BJ (cell line): Measurements from ENCODE around the gene AFF1. TPM values are rescaled to one million over a fixed set of nuclear protein-coding genes. Genes with fewer than 3 reads are reported as not detected.

ENCODE experiments used
- CTCF ChIA-PET: fragments of 350-600 bp; formaldehyde crosslinking; extraction: SDS; loops from one replicate; lab custom pipeline; 2021; ENCODE audit warnings: antibody characterized with exemption, inconsistent platforms; lab: Yijun Ruan, JAX
- POLR2A ChIA-PET: fragments of 300-600 bp; sonication (Branson Sonifier 250); formaldehyde crosslinking; extraction: SDS; loops from one replicate; lab custom pipeline; 2021; ENCODE audit warnings: antibody characterized with exemption; lab: Charles Lee
- DNase-seq: peaks from one replicate; pipeline ENCODE4 v3.0.0-alpha.2; 2011; ENCODE audit warnings: low read depth
- H3K27me3 ChIP-seq: 2 replicates; pipeline ENCODE4 v1.6.0; 2011; ENCODE audit warnings: low read length; ENCODE audit not compliant: control insufficient read depth, insufficient read depth
- H3K36me3 ChIP-seq: 2 replicates; pipeline ENCODE4 v1.5.1; 2011; ENCODE audit warnings: low read length; ENCODE audit not compliant: control insufficient read depth, insufficient read depth
- H3K4me3 ChIP-seq: 2 replicates; pipeline ENCODE4 v1.5.1; 2011; ENCODE audit warnings: low read depth, mild to moderate bottlenecking, control low read depth, low read length
- CTCF ChIP-seq: IDR thresholded peaks from 2 replicates; pipeline ENCODE4 v1.5.1; 2011; ENCODE audit warnings: low read depth, mild to moderate bottlenecking, control low read depth, inconsistent platforms, low read length, moderate library complexity; ENCODE audit not compliant: insufficient read depth
- polyA plus RNA-seq: library from polyadenylated mRNA; depleted of rRNA; stranded (reverse); fragments of >200 nt; gene quantifications from 2 replicates; pipeline ENCODE4 v1.2.3, GENCODE V29; 2011

Gene AFF1
- polyA plus RNA-seq, 1 experiment, result 11.0 TPM

GRCh38 chr4:87045234-87045558 lies 110.4 kb downstream of the AFF1 start:
- Histone ChIP-seq H3K4me3 (no peak overlapping the region), H3K27me3 (no peaks in the 10 kb centered on the region), H3K36me3 (peaks cover 6% of the 10 kb centered on the region)
- no peak for TF ChIP-seq CTCF
- CTCF ChIA-PET, result no interaction called here
- POLR2A ChIA-PET, result no interaction called here
- no peak for DNase-seq

DNA sequence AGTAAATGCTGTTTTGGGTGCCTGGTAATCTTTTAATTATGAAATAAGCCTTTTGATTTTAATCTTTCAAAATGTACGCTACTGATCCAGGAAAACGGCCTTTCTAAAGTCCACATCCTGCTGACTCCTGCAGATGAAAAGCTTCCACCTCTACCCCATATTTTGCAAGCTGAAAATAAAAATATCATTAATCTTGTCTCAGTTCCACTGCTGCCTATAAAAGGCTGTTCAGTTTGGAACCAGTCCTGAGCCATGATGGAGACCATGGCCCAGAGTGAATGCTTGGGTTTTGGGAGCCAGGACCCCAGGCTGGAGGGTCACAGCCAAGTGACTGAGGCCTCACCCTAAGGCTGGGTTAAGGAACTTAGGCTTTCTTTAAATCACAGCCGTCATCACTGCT lies 110.8 kb downstream of the AFF1 start:
- POLR2A ChIA-PET, result no interaction called here
- H3K4me3 ChIP-seq, result no peak overlapping the region
- no peak for DNase-seq

GRCh38 chr4:87046121-87046551 lies 111.3 kb downstream of the AFF1 start:
- no peak overlapping the region for H3K4me3 ChIP-seq
- TF ChIP-seq CTCF, result no peak
- peaks cover 6% of the 10 kb centered on the region for H3K36me3 ChIP-seq
- H3K27me3 ChIP-seq, result no peaks in the 10 kb centered on the region
- ChIA-PET POLR2A (no interaction called here), CTCF (no interaction called here)
- no peak for DNase-seq

More for the DNA sequence above, 110.8 kb downstream of the AFF1 start:
- TF ChIP-seq CTCF, result no peak
- no peaks in the 10 kb centered on the region for H3K27me3 ChIP-seq
- peaks cover 6% of the 10 kb centered on the region for H3K36me3 ChIP-seq
- CTCF ChIA-PET, result no interaction called here

- H3K4me3 ChIP-seq, result no peak overlapping the region
- H3K27me3 ChIP-seq, result no peaks in the 10 kb centered on the region
- ChIA-PET POLR2A (no interaction called here), CTCF (no interaction called here)
- peaks cover 6% of the 10 kb centered on the region for H3K36me3 ChIP-seq
- no peak for TF ChIP-seq CTCF
- no peak for DNase-seq
Measured at GRCh38 chr4:87047281-87047798, 112.5 kb downstream of the AFF1 start.

- Histone ChIP-seq H3K36me3 (peaks cover 6% of the 10 kb centered on the region), H3K27me3 (no peaks in the 10 kb centered on the region), H3K4me3 (no peak overlapping the region)
- POLR2A ChIA-PET, result no interaction called here
- TF ChIP-seq CTCF, result no peak
- CTCF ChIA-PET, result no interaction called here
- no peak for DNase-seq
Measured at GRCh38 chr4:87049508-87049907, 114.7 kb downstream of the AFF1 start.
